Left lung (tissue), 10 donors: ENCODE measurements around the gene PDK3. TPM values are rescaled to one million over a fixed set of nuclear protein-coding genes. Genes with fewer than 3 reads are reported as not detected.

Experiments used
- ATAC-seq: fragments of 200-7000 bp; cut with Tn5 transposase; one replicate; pipeline ENCODE4 v1.9.1; 2020; ENCODE audit warnings: moderate library complexity
- DNase-seq, 4 donors: peaks; one replicate each; pipeline ENCODE4 v3.0.0-alpha.2; 2013 to 2020
- H3K27ac ChIP-seq, 2 donors: fragments of 200-600 bp; sonication (generic) in 1 of 2; one replicate each; pipeline versions ENCODE4 v1.5.0 to v1.8.0; 2020 to 2021
- H3K27me3 ChIP-seq, 2 donors: fragments of 200-600 bp; sonication (generic) in 1 of 2; one replicate each; pipeline versions ENCODE4 v1.5.0 to v1.8.0; 2020 to 2021
- H3K36me3 ChIP-seq, 2 donors: fragments of 200-600 bp; sonication (generic) in 1 of 2; one replicate each; pipeline versions ENCODE4 v1.5.0 to v1.8.0; 2020 to 2021
- H3K4me1 ChIP-seq, 2 donors: fragments of 200-600 bp; one replicate each; pipeline ENCODE4 v1.8.0; 2021
- H3K4me3 ChIP-seq, 2 donors: fragments of 200-600 bp; sonication (generic) in 1 of 2; one replicate each; pipeline versions ENCODE4 v1.5.0 to v1.8.0; 2020 to 2021; ENCODE audit warnings: mild to moderate bottlenecking in 1 of 2
- H3K9me3 ChIP-seq, 2 donors: fragments of 200-600 bp; sonication (generic) in 1 of 2; one replicate each; pipeline versions ENCODE4 v1.5.0 to v1.8.0; 2020 to 2021
- CTCF ChIP-seq, 2 donors: fragments of 200-600 bp; sonication (generic) in 1 of 2; IDR thresholded peaks; one replicate each; pipeline versions ENCODE4 v1.5.0 to v1.8.0; 2021; ENCODE audit warnings: antibody characterized with exemption in 2 of 2
- intact Hi-C, 2 donors: fragments of 100-400 bp; cut with DNase I; formaldehyde crosslinking; loops; one replicate each; pipeline versions ENCODE4 v1.11.2 to v1.14.2; 2022
- polyA plus RNA-seq, 6 donors: library from polyadenylated mRNA; unstranded; fragments of 120-200 nt; gene quantifications; one replicate each; pipeline ENCODE4 v1.2.1, GENCODE V29; 2013; ENCODE audit not compliant: insufficient read length in 6 of 6
- total RNA-seq, 2 donors: library from RNA; stranded (reverse); fragmentation: NEBNext Ultra II Directional; extraction: Animal tissue kit (Norgen Biotek cat#: 25700); gene quantifications; one replicate each; pipeline ENCODE4 v1.2.1, GENCODE V29; 2021
- donor health status: DM: no; HTN: yes; CAD: no.
- donor health status: DM: no; HTN: no; CAD: no.

Gene PDK3
- total and polyA plus RNA-seq, 8 donors, result 5.0 to 21.2 (median 7.1) TPM

DNA sequence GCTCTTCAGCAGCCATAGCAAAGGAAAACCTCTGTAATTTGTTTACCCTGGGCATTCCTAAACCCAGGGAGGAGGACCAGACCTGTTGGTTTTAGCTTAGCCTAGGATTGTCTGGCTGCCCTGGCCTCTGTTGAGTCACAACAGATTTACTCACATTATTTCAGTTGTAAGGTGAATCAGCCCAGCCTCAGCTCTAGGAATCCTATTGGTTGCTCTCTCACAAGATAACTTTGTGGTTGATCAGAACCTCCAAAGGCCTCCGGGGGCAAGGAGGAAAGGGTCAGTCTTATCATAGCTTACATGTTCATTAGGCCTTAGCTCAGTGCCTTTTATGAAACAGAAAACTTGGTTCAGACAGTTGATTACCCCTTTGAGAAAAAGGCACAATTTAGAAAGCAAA lies 41.0 kb downstream of the PDK3 start:
- ATAC-seq, result no peak
- intact Hi-C loops, result loop anchor here in 1 of 2 donors (10.0 kb wide), 1 partner anchor 111 kb away; no protein-coding TSS in a partner anchor
- no peak overlapping the region for H3K27ac ChIP-seq
- DNase-seq, result no peak
- no peaks in the 10 kb centered on the region for H3K4me1 ChIP-seq
- H3K9me3 ChIP-seq, result no peaks in the 10 kb centered on the region
- peaks cover 0 to 3% of the 10 kb centered on the region in 2 donors for H3K36me3 ChIP-seq
- no peak for TF ChIP-seq CTCF (IDR thresholded peaks at IDR 0.05)
- no peak overlapping the region for H3K4me3 ChIP-seq
- peaks cover 0 to 3% of the 10 kb centered on the region in 2 donors for H3K27me3 ChIP-seq

GRCh38 chrX:24508375-24508774 lies 43.3 kb downstream of the PDK3 start:
- Histone ChIP-seq H3K27ac (no peak overlapping the region), H3K4me3 (no peak overlapping the region), H3K4me1 (no peaks in the 10 kb centered on the region), H3K27me3 (peaks cover 0 to 3% of the 10 kb centered on the region in 2 donors), H3K9me3 (no peaks in the 10 kb centered on the region), H3K36me3 (peaks cover 0 to 3% of the 10 kb centered on the region in 2 donors)
- intact Hi-C loops, result loop anchor here in 1 of 2 donors (10.0 kb wide), 1 partner anchor 114 kb away; no protein-coding TSS in a partner anchor
- DNase-seq, result no peak
- no peak for TF ChIP-seq CTCF (IDR thresholded peaks at IDR 0.05)
- no peak for ATAC-seq

GRCh38 chrX:24513416-24513815 lies 48.3 kb downstream of the PDK3 start:
- Histone ChIP-seq H3K9me3 (no peaks in the 10 kb centered on the region), H3K4me1 (no peaks in the 10 kb centered on the region), H3K27ac (no peak overlapping the region), H3K4me3 (no peak overlapping the region), H3K36me3 (no peaks in the 10 kb centered on the region), H3K27me3 (no peaks in the 10 kb centered on the region)
- no peak for DNase-seq
- ATAC-seq, result no peak
- intact Hi-C loops, result no loop called here
- TF ChIP-seq CTCF (IDR thresholded peaks at IDR 0.05), result no peak

GRCh38 chrX:24515447-24515846 lies 50.4 kb downstream of the PDK3 start:
- no peaks in the 10 kb centered on the region for H3K9me3 ChIP-seq
- peaks cover 0 to 6% of the 10 kb centered on the region in 2 donors for H3K36me3 ChIP-seq
- TF ChIP-seq CTCF (IDR thresholded peaks at IDR 0.05), result peak in 1 of 2 donors; percentile 13
- no peaks in the 10 kb centered on the region for H3K4me1 ChIP-seq
- H3K27me3 ChIP-seq, result no peaks in the 10 kb centered on the region
- intact Hi-C loops, result no loop called here
- no peak overlapping the region for H3K4me3 ChIP-seq
- no peak overlapping the region for H3K27ac ChIP-seq
- DNase-seq (peak in 1 of 4 donors; percentile 43), ATAC-seq (no peak)

DNA sequence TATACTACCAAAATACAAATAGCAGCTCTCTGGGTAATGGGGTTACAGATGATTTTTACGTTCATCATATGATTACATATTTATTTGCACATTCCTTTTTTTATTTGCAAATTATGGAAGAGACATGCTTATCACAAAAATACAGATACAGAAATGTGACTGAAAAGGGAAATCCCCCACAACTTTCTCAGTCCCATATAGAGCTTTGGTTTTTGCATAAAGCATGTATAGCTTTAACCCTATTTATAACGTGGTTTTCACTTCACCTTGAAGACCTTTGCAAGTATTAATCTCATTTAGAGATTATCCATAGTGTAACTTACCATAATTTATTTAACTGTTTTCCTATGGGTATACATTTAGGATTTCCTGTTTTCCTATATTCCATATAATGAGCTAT lies 55.4 kb downstream of the PDK3 start:
- ATAC-seq (no peak), DNase-seq (no peak)
- TF ChIP-seq CTCF (IDR thresholded peaks at IDR 0.05), result no peak
- Histone ChIP-seq H3K9me3 (no peaks in the 10 kb centered on the region), H3K4me1 (no peaks in the 10 kb centered on the region), H3K27ac (no peak overlapping the region), H3K27me3 (no peaks in the 10 kb centered on the region), H3K4me3 (no peak overlapping the region), H3K36me3 (peaks cover 0 to 6% of the 10 kb centered on the region in 2 donors)
- intact Hi-C loops, result no loop called here
